ENCODE measurements around the gene LARGE2. TPM values are rescaled to one million over a fixed set of nuclear protein-coding genes. Genes with fewer than 3 reads are reported as not detected.

LARGE2 gene
- total and polyA plus RNA-seq, 10 of the 15 experiments (the other 5 are each of a cell fraction or from before 2014, with no cell fraction given): 0.03 to 0.41 (median 0.19) TPM; not detected in 6

- Histone ChIP-seq H3K4me1 (ENCODE audit: control insufficient read depth, insufficient read depth, low read length) (peaks cover 49% of the 10 kb centered on the region), H3K4me3 (no peak overlapping the region)
- TF ChIP-seq DPF2 (IDR thresholded peaks at IDR 0.05) (peak; percentile 86), MTA3 (IDR thresholded peaks at IDR 0.05; ENCODE audit: borderline replicate concordance, low read length) (no peak; the same call in 1 of the 2 replicates), NBN (IDR thresholded peaks at IDR 0.05) (peak; percentile 88; the same call in 1 of the 2 replicates), SRF (IDR thresholded peaks at IDR 0.05; ENCODE audit: low read depth in 2 of 2, low read length in 2 of 2) (no peak), PAX5 (IDR thresholded peaks at IDR 0.05; ENCODE audit: borderline replicate concordance, low read depth, low read length) (peak; percentile 99), RELA (IDR thresholded peaks at IDR 0.05; ENCODE audit: borderline replicate concordance, partially characterized antibody) (peak; percentile 17), YBX1 (IDR thresholded peaks at IDR 0.05) (0 out of 2 replicates have a peak, but pooled peaks have one; percentile 74), BCL11A (IDR thresholded peaks at IDR 0.05; ENCODE audit: low read depth, low read length) (peak; percentile 83), GATAD2B (conservative IDR thresholded peaks at IDR 0.05; ENCODE audit: low read depth) (peak; percentile 97), LARP7 (IDR thresholded peaks at IDR 0.05) (peak; percentile 88), YY1 (IDR thresholded peaks at IDR 0.05; ENCODE audit: low read depth, low read length) (peak; percentile 46; the same call in 1 of the 2 replicates), BACH1 (IDR thresholded peaks at IDR 0.05; ENCODE audit: borderline replicate concordance) (no peak; the same call in 1 of the 2 replicates), EZH2 (IDR thresholded peaks at IDR 0.05; ENCODE audit: borderline replicate concordance, control insufficient read depth, low read depth, low read length) (no peak), MEF2A (IDR thresholded peaks at IDR 0.05; ENCODE audit: insufficient read depth, low read depth, low read length) (peak; percentile 89), RELB (IDR thresholded peaks at IDR 0.05; ENCODE audit: low read depth) (peak; percentile 89), CUX1 (IDR thresholded peaks at IDR 0.05; ENCODE audit: insufficient replicate concordance, low read depth, low read length) (peak; percentile 96), RCOR1 (conservative IDR thresholded peaks at IDR 0.05; ENCODE audit: low read depth, low read length) (peak; percentile 87; the same call in 1 of the 2 replicates)
Observed at GRCh38 chr11:45930031-45930794, 7.8 kb downstream of the LARGE2 start.

More at GRCh38 chr11:45930031-45930794, 7.8 kb downstream of the LARGE2 start:
- in situ Hi-C loops (cut with MboI) (no loop called here), intact Hi-C loops (cut with micrococcal nuclease; ENCODE audit: unreplicated experiment) (loop anchor here (1.0 kb wide), 2 partner anchors 12 to 192 kb away; no protein-coding TSS in a partner anchor)
- Histone ChIP-seq H3K9me3 (replicated peaks; ENCODE audit: control insufficient read depth, insufficient read depth, low read length) (no peaks in the 10 kb centered on the region), H3K27ac (ENCODE audit: control insufficient read depth, insufficient read depth) (peak overlapping the region; percentile 35), H3K27me3 (replicated peaks in 1 of 2; ENCODE audit: control insufficient read depth in 2 of 2, insufficient read depth in 2 of 2, low read length in 1 of 2) (no peaks in the 10 kb centered on the region; a peak in 1 of 4 replicates), H3K79me2 (ENCODE audit: control insufficient read depth, insufficient read depth, low read length) (no peaks in the 10 kb centered on the region), H3K36me3 (ENCODE audit: control insufficient read depth in 2 of 2, insufficient read depth in 2 of 2, low read length in 1 of 2) (peaks cover 3 to 12% of the 10 kb centered on the region in 2 experiments; a peak in 2 of 4 replicates), H2AFZ (ENCODE audit: control insufficient read depth, low read depth, low read length) (no peak overlapping the region), H3K4me2 (ENCODE audit: control insufficient read depth, insufficient read depth) (peak overlapping the region; percentile 69), H3K9ac (ENCODE audit: control insufficient read depth, insufficient read depth, low read length) (no peak overlapping the region), H4K20me1 (ENCODE audit: control insufficient read depth, insufficient read depth) (peaks cover 6% of the 10 kb centered on the region)
- CTCF ChIA-PET: interaction anchor here (0.7 to 3.3 kb wide), 15 partner anchors 9 to 308 kb away, joined by 3 to 20 read pairs (median 3); partner anchors contain the start of genes CRY2 and PEX16
- WGBS (ENCODE audit: insufficient coverage, insufficient replicate concordance, low lambda C conversion rate, missing lambda C conversion rate): 2% methylated on average over 14 of the region's 14 CpGs
- BruUV-seq (replicated peaks): no TSS peak
- SMC1A ChIA-PET (ENCODE audit: uncharacterized antibody, unreplicated experiment): interaction anchor here (0.5 to 2.9 kb wide), 14 partner anchors 8 to 188 kb away, joined by 3 to 31 read pairs (median 5); partner anchors contain the start of genes CRY2 and PEX16
- DNase-seq (ENCODE audit: low read depth, low spot score) (peak; percentile 88), ATAC-seq (peak; percentile 89), FAIRE-seq (peak; percentile 98)
- RAD21 ChIA-PET (ENCODE audit: unreplicated experiment): interaction anchor here (0.7 to 3.2 kb wide), 17 partner anchors 9 to 189 kb away, joined by 3 to 29 read pairs (median 4); partner anchors contain the start of genes CRY2 and PEX16
- POLR2A ChIA-PET: interaction anchor here (0.5 to 3.1 kb wide), 7 partner anchors 9 to 622 kb away, joined by 3 to 27 read pairs (median 6); partner anchors contain the start of gene PEX16

Measured in GM12878 (cell line).